Breast epithelium (tissue), 3 donors: Measurements from ENCODE around the gene ADGRA1.

ENCODE experiments used
- POLR2A ChIP-seq: fragments of 450-650 bp; IDR thresholded peaks from one replicate; pipeline ENCODE4 v1.6.1; 2016; ENCODE audit warnings: antibody characterized with exemption, mild to moderate bottlenecking, moderate library complexity
- POLR2AphosphoS5 ChIP-seq, 3 donors: sonication (generic); formaldehyde crosslinking; IDR thresholded peaks; one replicate each; pipeline ENCODE4 v1.6.1; 2017; ENCODE audit warnings: antibody characterized with exemption in 3 of 3
- TF ChIP-seq, protein P1 (sequence below), 3 donors: fragments of 450-650 bp; IDR thresholded peaks; one replicate each; pipeline ENCODE4 v1.5.1; 2016 to 2017; ENCODE audit warnings: antibody characterized with exemption in 3 of 3, mild to moderate bottlenecking in 3 of 3, moderate library complexity in 3 of 3

DNA sequence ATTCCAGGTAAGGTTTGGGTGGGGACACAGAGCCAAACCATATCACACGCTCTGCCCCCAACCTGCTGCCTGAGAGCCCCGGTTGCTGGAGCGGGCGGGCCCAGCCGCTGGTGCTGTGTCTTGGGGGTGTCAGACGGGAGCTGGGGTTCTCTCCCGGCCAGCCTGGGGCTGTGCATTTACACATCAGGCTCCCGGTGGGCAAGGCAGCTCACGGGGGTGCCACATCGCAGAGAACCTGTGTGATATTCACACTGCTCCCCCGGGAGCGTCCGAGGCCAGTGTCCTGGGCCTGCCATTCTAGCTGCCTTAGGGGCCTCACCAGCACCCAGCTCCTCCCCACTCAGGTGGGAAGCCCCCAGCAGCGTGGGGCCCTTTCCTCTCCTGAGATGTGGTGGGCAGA, 35.6 kb upstream of the ADGRA1 start:
- TF ChIP-seq, protein P1, sequence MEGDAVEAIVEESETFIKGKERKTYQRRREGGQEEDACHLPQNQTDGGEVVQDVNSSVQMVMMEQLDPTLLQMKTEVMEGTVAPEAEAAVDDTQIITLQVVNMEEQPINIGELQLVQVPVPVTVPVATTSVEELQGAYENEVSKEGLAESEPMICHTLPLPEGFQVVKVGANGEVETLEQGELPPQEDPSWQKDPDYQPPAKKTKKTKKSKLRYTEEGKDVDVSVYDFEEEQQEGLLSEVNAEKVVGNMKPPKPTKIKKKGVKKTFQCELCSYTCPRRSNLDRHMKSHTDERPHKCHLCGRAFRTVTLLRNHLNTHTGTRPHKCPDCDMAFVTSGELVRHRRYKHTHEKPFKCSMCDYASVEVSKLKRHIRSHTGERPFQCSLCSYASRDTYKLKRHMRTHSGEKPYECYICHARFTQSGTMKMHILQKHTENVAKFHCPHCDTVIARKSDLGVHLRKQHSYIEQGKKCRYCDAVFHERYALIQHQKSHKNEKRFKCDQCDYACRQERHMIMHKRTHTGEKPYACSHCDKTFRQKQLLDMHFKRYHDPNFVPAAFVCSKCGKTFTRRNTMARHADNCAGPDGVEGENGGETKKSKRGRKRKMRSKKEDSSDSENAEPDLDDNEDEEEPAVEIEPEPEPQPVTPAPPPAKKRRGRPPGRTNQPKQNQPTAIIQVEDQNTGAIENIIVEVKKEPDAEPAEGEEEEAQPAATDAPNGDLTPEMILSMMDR (IDR thresholded peaks at IDR 0.05) = no peak
- TF ChIP-seq POLR2A (no peak), POLR2AphosphoS5 (IDR thresholded peaks at IDR 0.05) (no peak)
